Measurements from ENCODE around the gene ZNF600. TPM values are rescaled to one million over a fixed set of nuclear protein-coding genes. Genes with fewer than 3 reads are reported as not detected.
"Not testable (repeated sequence)": the region's sequence is repeated elsewhere in the genome, so short reads cannot be mapped to it uniquely, and the experiment has no call there.

ZNF600 gene
- 0.41 TPM for total RNA-seq

- peak; percentile 8 to 30 for DNase-seq (ENCODE audit: low spot score in 2 of 2)
- not testable (repeated sequence) for FAIRE-seq
Observed at GRCh38 chr19:52786464-52787354, at the start of gene ZNF600. TSS of gene ZNF600 (minus strand) at chr19:52786791. CDS start at chr19:52778888, 7,903 bp downstream.

- FAIRE-seq; DNase-seq (ENCODE audit: low spot score in 2 of 2): not testable (repeated sequence)
Observed at GRCh38 chr19:52834289-52834688, 47.7 kb upstream of the ZNF600 start.

- DNase-seq (ENCODE audit: low spot score in 2 of 2); FAIRE-seq: not testable (repeated sequence)
Observed at GRCh38 chr19:52833541-52833940, 47.0 kb upstream of the ZNF600 start.

DNA sequence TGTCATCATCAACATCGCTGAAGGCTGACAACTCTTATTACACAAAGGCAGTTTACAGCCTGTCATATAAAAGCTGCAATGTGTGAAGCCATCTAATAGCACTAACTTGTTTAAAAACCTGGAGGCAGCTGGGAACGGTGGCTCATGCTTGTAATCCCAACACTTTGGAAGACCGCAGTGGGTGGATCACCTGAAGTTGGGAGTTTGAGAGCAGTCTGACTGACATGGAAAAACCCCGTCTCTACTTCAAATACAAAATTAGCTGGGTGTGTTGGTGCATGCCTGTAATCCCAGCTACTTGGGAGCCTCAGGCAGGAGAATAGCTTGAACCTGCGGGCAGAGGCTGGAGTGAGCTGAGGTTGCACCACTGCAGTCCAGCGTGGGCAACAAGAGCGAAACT is 43.3 kb upstream of the ZNF600 start:
- DNase-seq (ENCODE audit: low spot score in 2 of 2); FAIRE-seq: not testable (repeated sequence)

- DNase-seq (ENCODE audit: low spot score in 2 of 2) (no peak), FAIRE-seq (no peak)
Observed at GRCh38 chr19:52825765-52826164, 39.2 kb upstream of the ZNF600 start.

GRCh38 chr19:52823676-52824075 is 37.1 kb upstream of the ZNF600 start:
- DNase-seq (ENCODE audit: low spot score in 2 of 2) = no peak
- FAIRE-seq = no peak

DNA sequence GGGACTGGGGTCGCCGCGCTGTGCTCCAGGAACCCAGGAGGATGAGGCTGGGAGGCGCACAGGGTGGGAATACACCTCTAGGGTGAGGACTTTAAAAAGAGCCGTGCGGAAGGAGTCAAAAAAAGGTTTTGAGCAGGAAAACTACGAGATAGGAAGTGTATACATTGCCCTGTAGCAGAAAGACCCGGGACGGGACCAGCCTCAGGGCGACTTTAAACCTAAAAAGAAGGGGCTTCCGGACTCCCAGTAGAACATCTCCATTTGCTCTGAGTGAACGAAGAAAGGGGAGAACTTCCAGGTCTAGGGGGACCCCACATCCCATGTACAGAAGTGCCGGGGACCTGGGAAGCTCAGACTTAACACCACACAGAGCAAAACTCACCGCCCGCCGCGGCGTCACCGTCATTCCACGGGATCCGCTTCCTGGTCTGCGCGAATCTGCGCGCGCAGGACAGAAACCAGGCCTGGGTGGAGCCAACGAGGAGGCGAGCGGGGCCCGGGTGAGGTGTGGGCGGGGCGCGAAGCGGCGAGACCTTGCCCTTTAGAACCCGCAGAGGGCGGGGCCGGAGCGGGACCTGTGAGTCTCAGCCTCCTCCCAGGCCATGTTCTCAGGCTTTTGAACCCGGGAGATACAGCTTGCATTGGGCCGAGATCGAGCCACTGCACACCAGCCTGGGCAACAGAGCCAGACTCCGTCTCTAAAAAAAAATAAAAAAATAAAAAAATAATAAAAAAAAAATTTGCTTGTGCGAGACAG is 34.8 kb upstream of the ZNF600 start, which contains the start of gene ZNF28:
Gene ZNF28, minus strand, starts transcription at position 430 of the 757 bp plus-strand sequence. CDS start 3,675 bp downstream, outside the sequence.
- not testable (repeated sequence) for FAIRE-seq
- DNase-seq (ENCODE audit: low spot score in 2 of 2) = peak in 1 of 2 donors; percentile 55

GRCh38 chr19:52820472-52821203 is 34.0 kb upstream of the ZNF600 start:
- FAIRE-seq; DNase-seq (ENCODE audit: low spot score in 2 of 2): not testable (repeated sequence)

- FAIRE-seq = no peak
- no peak for DNase-seq (ENCODE audit: low spot score in 2 of 2)
Observed at GRCh38 chr19:52809801-52810200, 23.2 kb upstream of the ZNF600 start.

- not testable (repeated sequence) for FAIRE-seq; DNase-seq (ENCODE audit: low spot score in 2 of 2)
Observed at GRCh38 chr19:52799950-52800640, 13.5 kb upstream of the ZNF600 start.

- FAIRE-seq = no peak
Observed at GRCh38 chr19:52789440-52789839, 2.8 kb upstream of the ZNF600 start.

GRCh38 chr19:52786078-52786463 is 520 bp downstream of the ZNF600 start:
- no peak for FAIRE-seq
- no peak for DNase-seq (ENCODE audit: low spot score in 2 of 2)

More at GRCh38 chr19:52789440-52789839, 2.8 kb upstream of the ZNF600 start:
- DNase-seq (ENCODE audit: low spot score in 2 of 2) = no peak

DNA sequence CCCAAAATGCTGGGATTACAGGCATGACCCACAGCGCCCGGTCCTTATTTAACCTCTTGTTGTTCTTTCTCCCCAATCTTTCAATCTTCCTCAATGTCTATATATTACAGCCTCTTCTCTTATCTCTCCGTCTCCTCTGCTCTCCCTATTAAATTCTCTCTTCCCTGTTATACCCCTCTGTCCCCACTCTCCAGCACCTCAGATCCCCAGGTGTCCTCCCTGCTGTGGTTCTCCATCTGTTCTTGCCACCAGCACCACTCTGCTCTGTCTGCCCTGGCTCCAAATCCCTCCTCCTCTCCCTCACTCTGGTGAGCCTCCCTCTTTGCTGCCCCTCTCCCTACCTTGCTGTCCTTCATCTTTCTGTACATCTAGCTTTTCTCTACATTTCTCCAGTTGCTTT is 1.1 kb downstream of the ZNF600 start:
- no peak for FAIRE-seq
- DNase-seq (ENCODE audit: low spot score in 2 of 2) = no peak

GRCh38 chr19:52782864-52783263 is 3.7 kb downstream of the ZNF600 start:
- FAIRE-seq = not testable (repeated sequence)

DNA sequence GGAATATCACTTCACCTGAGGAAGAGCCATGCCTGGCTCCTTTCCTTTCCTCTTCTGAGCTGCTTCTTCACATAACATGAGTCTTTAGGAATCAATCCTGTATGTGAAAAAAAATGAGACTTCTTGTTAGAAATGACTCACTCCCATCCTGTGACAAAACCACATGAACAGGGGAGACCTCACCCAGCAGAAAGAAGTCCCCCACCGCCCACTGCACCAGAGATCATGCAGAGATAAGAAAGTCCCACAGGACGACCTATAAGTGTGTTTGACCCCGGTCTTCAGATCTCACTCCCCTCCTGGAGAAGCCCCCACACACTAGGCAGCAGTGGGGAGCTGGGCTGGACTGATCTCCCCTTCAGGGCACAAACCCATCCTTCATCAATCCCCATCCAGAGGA is 7.8 kb downstream of the ZNF600 start:
- DNase-seq (ENCODE audit: low spot score in 2 of 2) (no peak), FAIRE-seq (no peak)

More at GRCh38 chr19:52782864-52783263, 3.7 kb downstream of the ZNF600 start:
- not testable (repeated sequence) for DNase-seq (ENCODE audit: low spot score in 2 of 2)

DNA sequence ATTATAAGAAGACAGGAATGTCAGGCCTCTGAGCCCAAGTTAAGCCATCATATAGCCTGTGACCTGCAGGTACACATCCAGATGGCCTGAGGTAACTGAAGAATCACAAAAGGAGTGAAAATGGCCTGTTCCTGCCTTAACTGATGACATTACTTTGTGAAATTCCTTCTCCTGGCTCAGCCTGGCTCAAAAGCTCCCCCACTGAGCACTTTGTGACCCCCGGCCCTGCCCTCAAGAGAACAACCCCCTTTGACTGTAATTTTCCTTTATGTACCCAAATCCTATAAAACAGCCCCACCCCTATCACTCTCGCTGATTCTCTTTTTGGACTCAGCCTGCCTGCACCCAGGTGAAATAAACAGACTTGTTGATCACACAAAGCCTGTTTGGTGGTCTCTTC is 30.1 kb downstream of the ZNF600 start:
- not testable (repeated sequence) for FAIRE-seq; DNase-seq (ENCODE audit: low spot score in 2 of 2)

DNA sequence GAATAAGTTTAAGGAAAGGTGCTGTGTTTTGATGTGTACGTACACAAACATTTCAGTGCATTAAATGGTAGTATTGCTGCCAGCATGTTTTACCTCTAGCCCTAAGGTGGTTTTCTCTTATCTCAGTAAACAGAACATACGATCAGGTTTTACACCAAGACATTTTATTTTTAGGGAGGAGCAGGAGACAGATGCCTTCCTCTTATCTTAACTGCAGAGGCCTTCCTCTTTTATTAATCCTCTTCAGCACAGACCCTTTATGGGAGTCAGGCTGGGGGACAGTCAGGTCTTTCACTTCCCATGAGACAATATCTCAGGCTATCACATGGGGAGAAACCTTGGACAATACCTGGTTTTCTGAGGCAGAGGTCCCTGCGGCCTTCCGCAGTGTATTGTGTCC is 36.8 kb downstream of the ZNF600 start:
- no peak for FAIRE-seq

GRCh38 chr19:52748336-52748950 is 38.1 kb downstream of the ZNF600 start:
- DNase-seq (ENCODE audit: low spot score in 2 of 2) = peak in 1 of 2 donors; percentile 24
- FAIRE-seq = no peak

More for the DNA sequence above, 36.8 kb downstream of the ZNF600 start:
- DNase-seq (ENCODE audit: low spot score in 2 of 2) = no peak

GRCh38 chr19:52745919-52746318 is 40.7 kb downstream of the ZNF600 start:
- FAIRE-seq; DNase-seq (ENCODE audit: low spot score in 2 of 2): not testable (repeated sequence)
